Type B pancreatic cell (in vitro differentiated cells): ENCODE measurements around the gene EDC3. TPM values are rescaled to one million over a fixed set of nuclear protein-coding genes. Genes with fewer than 3 reads are reported as not detected.
"Not testable (repeated sequence)": the region's sequence is repeated elsewhere in the genome, so short reads cannot be mapped to it uniquely, and the experiment has no call there.

Source experiments
- DNase-seq: peaks from one replicate; pipeline ENCODE4 v3.0.0; 2021; ENCODE audit warnings: mixed read lengths; ENCODE audit not compliant: unreplicated experiment; ENCODE audit errors: extremely low spot score
- H3K27ac Mint-ChIP-seq: 2 replicates; pipeline ENCODE4 v1.8.0; 2021; ENCODE audit warnings: mild to moderate bottlenecking, mixed read lengths
- H3K27me3 Mint-ChIP-seq: 2 replicates; pipeline ENCODE4 v1.8.0; 2021; ENCODE audit warnings: mixed read lengths
- H3K36me3 Mint-ChIP-seq: 2 replicates; pipeline ENCODE4 v1.8.0; 2021; ENCODE audit warnings: mixed read lengths
- H3K4me1 Mint-ChIP-seq: one replicate; pipeline ENCODE4 v1.8.0; 2021; ENCODE audit warnings: mixed read lengths; ENCODE audit not compliant: unreplicated experiment
- H3K4me3 Mint-ChIP-seq: 2 replicates; pipeline ENCODE4 v1.8.0; 2021; ENCODE audit warnings: mild to moderate bottlenecking, mixed read lengths
- H3K9me3 Mint-ChIP-seq: 2 replicates; pipeline ENCODE4 v1.8.0; 2021; ENCODE audit warnings: mixed read lengths
- total RNA-seq: library from RNA; stranded (reverse); gene quantifications from 2 replicates; pipeline ENCODE4 v1.2.1, GENCODE V29; 2021; ENCODE audit warnings: low replicate concordance
- TF ChIP-seq, protein P1 (sequence below): fragments of 200-600 bp; sonication (generic); conservative IDR thresholded peaks from 2 replicates; pipeline ENCODE4 v1.5.0; 2021; ENCODE audit warnings: antibody characterized with exemption, mild to moderate bottlenecking

Gene EDC3
- total RNA-seq, 1 donor from 2014 or later = 72.3 TPM

- Mint-ChIP-seq H3K36me3 (peaks cover 27% of the 10 kb centered on the region), H3K27ac (no peak overlapping the region), H3K27me3 (no peaks in the 10 kb centered on the region), H3K9me3 (no peaks in the 10 kb centered on the region), H3K4me1 (no peaks in the 10 kb centered on the region), H3K4me3 (no peak overlapping the region)
- TF ChIP-seq, protein P1, sequence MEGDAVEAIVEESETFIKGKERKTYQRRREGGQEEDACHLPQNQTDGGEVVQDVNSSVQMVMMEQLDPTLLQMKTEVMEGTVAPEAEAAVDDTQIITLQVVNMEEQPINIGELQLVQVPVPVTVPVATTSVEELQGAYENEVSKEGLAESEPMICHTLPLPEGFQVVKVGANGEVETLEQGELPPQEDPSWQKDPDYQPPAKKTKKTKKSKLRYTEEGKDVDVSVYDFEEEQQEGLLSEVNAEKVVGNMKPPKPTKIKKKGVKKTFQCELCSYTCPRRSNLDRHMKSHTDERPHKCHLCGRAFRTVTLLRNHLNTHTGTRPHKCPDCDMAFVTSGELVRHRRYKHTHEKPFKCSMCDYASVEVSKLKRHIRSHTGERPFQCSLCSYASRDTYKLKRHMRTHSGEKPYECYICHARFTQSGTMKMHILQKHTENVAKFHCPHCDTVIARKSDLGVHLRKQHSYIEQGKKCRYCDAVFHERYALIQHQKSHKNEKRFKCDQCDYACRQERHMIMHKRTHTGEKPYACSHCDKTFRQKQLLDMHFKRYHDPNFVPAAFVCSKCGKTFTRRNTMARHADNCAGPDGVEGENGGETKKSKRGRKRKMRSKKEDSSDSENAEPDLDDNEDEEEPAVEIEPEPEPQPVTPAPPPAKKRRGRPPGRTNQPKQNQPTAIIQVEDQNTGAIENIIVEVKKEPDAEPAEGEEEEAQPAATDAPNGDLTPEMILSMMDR = no peak
- no peak for DNase-seq
Measured at GRCh38 chr15:74631408-74631807, 64.4 kb downstream of the EDC3 start.

- Mint-ChIP-seq H3K4me1 (no peaks in the 10 kb centered on the region), H3K27ac (no peak overlapping the region), H3K27me3 (no peaks in the 10 kb centered on the region), H3K9me3 (no peaks in the 10 kb centered on the region), H3K36me3 (peaks cover 24% of the 10 kb centered on the region), H3K4me3 (no peak overlapping the region)
- DNase-seq = no peak
- TF ChIP-seq, protein P1 = no peak
Measured at GRCh38 chr15:74631087-74631385, 64.8 kb downstream of the EDC3 start.

- Mint-ChIP-seq H3K4me1 (no peaks in the 10 kb centered on the region), H3K36me3 (peaks cover 24% of the 10 kb centered on the region), H3K27ac (no peak overlapping the region), H3K27me3 (no peaks in the 10 kb centered on the region), H3K4me3 (no peak overlapping the region), H3K9me3 (no peaks in the 10 kb centered on the region)
- no peak for DNase-seq
- TF ChIP-seq, protein P1 = no peak
Measured at GRCh38 chr15:74630284-74631086, 65.3 kb downstream of the EDC3 start.

GRCh38 chr15:74629696-74630095 lies 66.1 kb downstream of the EDC3 start:
- H3K27me3 Mint-ChIP-seq, H3K4me1 Mint-ChIP-seq, H3K27ac Mint-ChIP-seq, H3K4me3 Mint-ChIP-seq, DNase-seq, H3K9me3 Mint-ChIP-seq: not testable (repeated sequence)
- H3K36me3 Mint-ChIP-seq = peaks cover 19% of the 10 kb centered on the region

DNA sequence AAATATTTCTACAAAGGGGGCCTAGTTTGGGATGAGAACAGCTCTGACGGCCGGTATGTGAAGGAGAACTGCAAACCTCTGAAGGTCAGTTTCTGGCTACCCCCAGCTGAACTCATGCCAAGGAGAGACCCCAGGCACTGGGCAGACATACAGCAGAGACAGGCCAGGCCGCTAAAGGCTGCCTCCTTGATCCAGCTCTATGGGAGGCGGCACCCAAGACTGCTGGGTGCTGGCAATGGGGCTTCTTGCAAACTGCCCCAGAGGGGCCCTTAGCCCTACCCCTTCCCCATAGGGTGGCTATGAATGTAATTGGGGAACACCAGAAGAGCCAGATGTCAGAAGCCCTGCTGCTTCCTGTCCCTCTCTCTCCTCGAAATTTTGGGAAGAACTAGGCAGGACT lies 66.9 kb downstream of the EDC3 start:
- H3K4me3 Mint-ChIP-seq = no peak overlapping the region
- peak overlapping the region; percentile 58 for H3K27ac Mint-ChIP-seq
- DNase-seq = no peak
- no peaks in the 10 kb centered on the region for H3K9me3 Mint-ChIP-seq
- no peaks in the 10 kb centered on the region for H3K4me1 Mint-ChIP-seq
- no peaks in the 10 kb centered on the region for H3K27me3 Mint-ChIP-seq
- TF ChIP-seq, protein P1 = no peak
- H3K36me3 Mint-ChIP-seq = peaks cover 19% of the 10 kb centered on the region

DNA sequence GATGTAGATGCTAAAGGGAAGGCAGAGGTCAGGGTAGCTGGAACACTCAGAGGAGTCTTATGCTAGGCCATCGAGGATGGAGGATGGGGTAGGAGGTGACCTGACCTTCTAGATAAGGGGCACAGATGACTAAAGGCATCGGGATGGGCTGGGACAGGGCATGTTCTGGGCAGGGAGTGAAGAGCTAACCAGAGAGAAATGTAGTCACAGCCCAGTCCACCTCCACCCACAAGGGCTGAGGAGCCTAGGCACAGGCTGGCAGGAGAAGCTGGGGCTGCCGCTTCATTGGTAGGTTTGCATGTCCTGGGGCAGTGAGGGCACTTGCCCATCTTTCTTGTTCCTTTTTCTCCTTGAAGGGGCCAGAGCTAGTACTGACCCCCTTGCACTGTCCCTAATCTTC lies 67.6 kb downstream of the EDC3 start:
- no peak for DNase-seq
- Mint-ChIP-seq H3K36me3 (peaks cover 19% of the 10 kb centered on the region), H3K27me3 (no peaks in the 10 kb centered on the region), H3K27ac (peak overlapping the region; percentile 69), H3K4me3 (peak overlapping the region; percentile 55), H3K4me1 (no peaks in the 10 kb centered on the region), H3K9me3 (no peaks in the 10 kb centered on the region)
- TF ChIP-seq, protein P1 = no peak
